HG02610 (cell line): ENCODE data around the gene TRIM58.

Experiments used
- ATAC-seq: cut with Tn5 transposase; IDR thresholded peaks from one replicate; pipeline ENCODE4 v1.9.1; 2021; ENCODE audit warnings: mild to moderate bottlenecking, moderate library complexity; ENCODE audit not compliant: unreplicated experiment

Gene TRIM58

GRCh38 chr1:247883346-247883745, 26.4 kb downstream of the TRIM58 start:
- ATAC-seq, result no peak

GRCh38 chr1:247884797-247885413, 27.9 kb downstream of the TRIM58 start:
- ATAC-seq, result no peak

- ATAC-seq, result no peak
Observed at GRCh38 chr1:247895163-247895637, 38.2 kb downstream of the TRIM58 start, which contains the start of gene OR2W3. TSS of gene OR2W3 (plus strand) at chr1:247895587. CDS start at chr1:247895587, 0 bp downstream.

- ATAC-seq, result no peak
Observed at GRCh38 chr1:247895976-247896375, 39.0 kb downstream of the TRIM58 start.

- ATAC-seq, result no peak
Observed at GRCh38 chr1:247904122-247904521, 47.1 kb downstream of the TRIM58 start.

GRCh38 chr1:247905181-247905580, 48.2 kb downstream of the TRIM58 start:
- ATAC-seq, result no peak

- no peak for ATAC-seq
Observed at GRCh38 chr1:247905910-247906503, 49.0 kb downstream of the TRIM58 start.

GRCh38 chr1:247906504-247907047, 49.6 kb downstream of the TRIM58 start:
- no peak for ATAC-seq

GRCh38 chr1:247908766-247909165, 51.8 kb downstream of the TRIM58 start:
- no peak for ATAC-seq

GRCh38 chr1:247913786-247914185, 56.8 kb downstream of the TRIM58 start:
- ATAC-seq, result no peak

- no peak for ATAC-seq
Observed at GRCh38 chr1:247914941-247915662, 58.1 kb downstream of the TRIM58 start.

- ATAC-seq, result no peak
Observed at GRCh38 chr1:247919952-247920351, 63.0 kb downstream of the TRIM58 start, which contains the start of gene OR2T8. TSS of gene OR2T8 (plus strand) at chr1:247920252. CDS start at chr1:247921018, 766 bp downstream.

GRCh38 chr1:247923941-247924340, 67.0 kb downstream of the TRIM58 start:
- no peak for ATAC-seq

- no peak for ATAC-seq
Observed at GRCh38 chr1:247924868-247925267, 67.9 kb downstream of the TRIM58 start, which contains the start of gene OR2AJ1. TSS of gene OR2AJ1 (plus strand) at chr1:247924889. CDS start at chr1:247933769, 8,880 bp downstream.
